ENCODE results near the gene GRIPAP1. TPM values are rescaled to one million over a fixed set of nuclear protein-coding genes. Genes with fewer than 3 reads are reported as not detected.

The GRIPAP1 gene
- total and polyA plus RNA-seq, 2 of the 13 experiments (the other 11 are each of a cell fraction or from before 2014, with no cell fraction given): 16.1 to 22.6 TPM

- TF ChIP-seq, protein P1, sequence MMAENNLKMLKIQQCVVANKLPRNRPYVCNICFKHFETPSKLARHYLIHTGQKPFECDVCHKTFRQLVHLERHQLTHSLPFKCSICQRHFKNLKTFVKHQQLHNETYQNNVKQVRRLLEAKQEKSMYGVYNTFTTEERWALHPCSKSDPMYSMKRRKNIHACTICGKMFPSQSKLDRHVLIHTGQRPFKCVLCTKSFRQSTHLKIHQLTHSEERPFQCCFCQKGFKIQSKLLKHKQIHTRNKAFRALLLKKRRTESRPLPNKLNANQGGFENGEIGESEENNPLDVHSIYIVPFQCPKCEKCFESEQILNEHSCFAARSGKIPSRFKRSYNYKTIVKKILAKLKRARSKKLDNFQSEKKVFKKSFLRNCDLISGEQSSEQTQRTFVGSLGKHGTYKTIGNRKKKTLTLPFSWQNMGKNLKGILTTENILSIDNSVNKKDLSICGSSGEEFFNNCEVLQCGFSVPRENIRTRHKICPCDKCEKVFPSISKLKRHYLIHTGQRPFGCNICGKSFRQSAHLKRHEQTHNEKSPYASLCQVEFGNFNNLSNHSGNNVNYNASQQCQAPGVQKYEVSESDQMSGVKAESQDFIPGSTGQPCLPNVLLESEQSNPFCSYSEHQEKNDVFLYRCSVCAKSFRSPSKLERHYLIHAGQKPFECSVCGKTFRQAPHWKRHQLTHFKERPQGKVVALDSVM (CRISPR knock-in tag; IDR thresholded peaks at IDR 0.05): no peak
Observed at GRCh38 chrX:48936429-48937053, 65.5 kb downstream of the GRIPAP1 start (continued).

DNA sequence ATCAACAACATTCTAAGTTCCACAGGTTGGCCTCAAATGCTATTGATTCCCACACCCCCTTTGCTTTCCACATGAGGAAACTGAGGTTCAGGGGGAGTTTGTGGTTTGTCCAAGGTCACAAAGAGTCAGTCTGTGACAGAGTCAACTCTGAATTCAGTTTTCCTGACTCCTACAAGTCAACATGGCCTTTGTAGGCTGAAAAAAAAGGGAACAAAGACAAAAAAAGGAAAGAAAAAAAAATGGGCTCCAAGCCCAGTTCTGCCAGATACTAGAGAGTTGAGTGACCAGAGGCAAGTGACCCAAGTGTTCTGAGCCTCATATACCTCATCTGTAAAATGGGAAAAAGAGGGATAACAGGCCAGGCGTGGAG is 66.8 kb downstream of the GRIPAP1 start:
- ChIA-PET CTCF (ENCODE audit: low intra/inter-chr PET ratio, low total read pairs) (no interaction called here), POLR2A (no interaction called here)
- no peaks in the 10 kb centered on the region for H3K9me3 ChIP-seq (ENCODE audit: low read length)
- FAIRE-seq (no peak), ATAC-seq (no peak), DNase-seq (ENCODE audit: low spot score) (no peak)
- in situ Hi-C loops (cut with HindIII; ENCODE audit: extremely low pct_ligation_motif_present, low pct_unique_long_range_greater_than_20kb): no loop called here
- peaks cover under 1% of the 10 kb centered on the region; the same call in 1 of the 2 replicates for H3K4me1 ChIP-seq (ENCODE audit: insufficient read depth, low read length)
- H3K27me3 ChIP-seq (ENCODE audit: control insufficient read depth in 1 of 2, insufficient read depth in 2 of 2, low read length in 2 of 2): no peaks in the 10 kb centered on the region
- H3K36me3 ChIP-seq (replicated peaks in 1 of 2; ENCODE audit: control insufficient read depth in 1 of 2, insufficient read depth in 2 of 2, low read length in 2 of 2): peaks cover 8 to 31% of the 10 kb centered on the region in 2 experiments; a peak in 4 of 5 replicates
- H3K4me3 ChIP-seq (replicated peaks in 1 of 3; ENCODE audit: insufficient read depth in 1 of 3, low read depth in 2 of 3, low read length in 3 of 3): no peak overlapping the region
- BruUV-seq (replicated peaks): no TSS peak
- peaks cover 15% of the 10 kb centered on the region for H3K79me2 ChIP-seq (ENCODE audit: insufficient read depth, low read length)
- no peak overlapping the region for H3K27ac ChIP-seq (ENCODE audit: extremely low read length, insufficient read depth, low read length)
- WGBS (ENCODE audit: low lambda C conversion rate): 100% methylated on average over 1 of the region's 1 CpG
- no peak overlapping the region for H3K4me2 ChIP-seq (ENCODE audit: low read depth, low read length)
- no peak overlapping the region for H3K9ac ChIP-seq (ENCODE audit: insufficient read depth, low read depth, low read length)
- H2AFZ ChIP-seq (ENCODE audit: low read length): no peak overlapping the region
- intact Hi-C loops (cut with micrococcal nuclease; ENCODE audit: unreplicated experiment): no loop called here
- H4K20me1 ChIP-seq (ENCODE audit: insufficient read depth, low read length): no peaks in the 10 kb centered on the region
- TF ChIP-seq UBTF (CRISPR knock-in tag; IDR thresholded peaks at IDR 0.05) (no peak), ZNF629 (CRISPR knock-in tag; conservative IDR thresholded peaks at IDR 0.05) (no peak), SALL1 (CRISPR knock-in tag; IDR thresholded peaks at IDR 0.05) (no peak), ARHGAP35 (CRISPR knock-in tag; IDR thresholded peaks at IDR 0.05; ENCODE audit: borderline replicate concordance) (no peak), MYC (CRISPR knock-in tag; IDR thresholded peaks at IDR 0.05; ENCODE audit: borderline replicate concordance) (no peak), MIER2 (CRISPR knock-in tag; IDR thresholded peaks at IDR 0.05) (no peak), NFIB (CRISPR knock-in tag; IDR thresholded peaks at IDR 0.05; ENCODE audit: borderline replicate concordance) (no peak), RBM39 (IDR thresholded peaks at IDR 0.05; ENCODE audit: low read depth, low read length, poor library complexity, severe bottlenecking) (no peak), ZC3H4 (CRISPR knock-in tag; IDR thresholded peaks at IDR 0.05; ENCODE audit: borderline replicate concordance) (no peak), E2F2 (CRISPR knock-in tag; IDR thresholded peaks at IDR 0.05; ENCODE audit: borderline replicate concordance) (no peak), PBX2 (CRISPR knock-in tag; IDR thresholded peaks at IDR 0.05) (no peak), ZNF331 (CRISPR knock-in tag; IDR thresholded peaks at IDR 0.05) (no peak)
- TF ChIP-seq, protein P2, sequence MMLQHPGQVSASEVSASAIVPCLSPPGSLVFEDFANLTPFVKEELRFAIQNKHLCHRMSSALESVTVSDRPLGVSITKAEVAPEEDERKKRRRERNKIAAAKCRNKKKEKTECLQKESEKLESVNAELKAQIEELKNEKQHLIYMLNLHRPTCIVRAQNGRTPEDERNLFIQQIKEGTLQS (CRISPR knock-in tag; IDR thresholded peaks at IDR 0.05): no peak
